ENCODE results near the gene ERFL.
A peak's percentile ranks its signal among the peaks of the same experiment; 100 is the strongest.

Gene ERFL

GRCh38 chr19:41859618-41860418, 68.4 kb downstream of the ERFL start, which contains the start of gene RPS19 (continued):
- TF ChIP-seq ZNF398 (tag by site-specific recombination; IDR thresholded peaks at IDR 0.05) (peak; percentile 88), ZFP69B (tag by site-specific recombination; IDR thresholded peaks at IDR 0.05) (peak; percentile 89), ZNF239 (tag by site-specific recombination; IDR thresholded peaks at IDR 0.05) (peak; percentile 74; the same call in 1 of the 2 replicates), ZNF10 (tag by site-specific recombination; IDR thresholded peaks at IDR 0.05) (peak; percentile 91), TRIM28 (IDR thresholded peaks at IDR 0.05; ENCODE audit: borderline replicate concordance, low read length) (peak; percentile 47; the same call in 1 of the 2 replicates), CTCF (tag by site-specific recombination; IDR thresholded peaks at IDR 0.05) (peak; percentile 100), ZNF660 (tag by site-specific recombination; IDR thresholded peaks at IDR 0.05) (peak; percentile 99), ZNF585B (tag by site-specific recombination; IDR thresholded peaks at IDR 0.05) (no peak), INSM2 (tag by site-specific recombination; IDR thresholded peaks at IDR 0.05) (peak; percentile 82), HIC1 (tag by site-specific recombination; IDR thresholded peaks at IDR 0.05) (no peak), KLF8 (tag by site-specific recombination; IDR thresholded peaks at IDR 0.05) (peak; percentile 100), SP7 (tag by site-specific recombination; IDR thresholded peaks at IDR 0.05) (peak; percentile 95), ZNF2 (tag by site-specific recombination; IDR thresholded peaks at IDR 0.05) (peak; percentile 96), ZNF654 (tag by site-specific recombination; IDR thresholded peaks at IDR 0.05; ENCODE audit: low read depth) (no peak), ZNF157 (tag by site-specific recombination; IDR thresholded peaks at IDR 0.05) (no peak), ZNF621 (tag by site-specific recombination; IDR thresholded peaks at IDR 0.05) (no peak), ZNF747 (tag by site-specific recombination; IDR thresholded peaks at IDR 0.05) (no peak), KLF17 (tag by site-specific recombination; IDR thresholded peaks at IDR 0.05) (peak; percentile 96), ATF2 (tag by site-specific recombination; IDR thresholded peaks at IDR 0.05; ENCODE audit: low read depth) (no peak), ZBTB26 (tag by site-specific recombination; optimal IDR thresholded peaks at IDR 0.05) (peak; percentile 86), ZNF184 (tag by site-specific recombination; IDR thresholded peaks at IDR 0.05) (no peak; the same call in 1 of the 2 replicates), ZNF513 (tag by site-specific recombination; IDR thresholded peaks at IDR 0.05) (peak; percentile 61; the same call in 1 of the 2 replicates), ZNF544 (tag by site-specific recombination; IDR thresholded peaks at IDR 0.05) (no peak), ZNF311 (tag by site-specific recombination; IDR thresholded peaks at IDR 0.05; ENCODE audit: borderline replicate concordance) (no peak), ZNF670 (tag by site-specific recombination; IDR thresholded peaks at IDR 0.05; ENCODE audit: low read depth) (no peak)
